GM10266 (cell line): ENCODE measurements around the gene KLHL40.
"Not testable (repeated sequence)": the region's sequence is repeated elsewhere in the genome, so short reads cannot be mapped to it uniquely, and the experiment has no call there.

Experiments used
- DNase-seq: peaks from one replicate; pipeline ENCODE4 v3.0.0; 2012; ENCODE audit errors: extremely low spot score
- TF ChIP-seq, protein P1 (sequence below): IDR thresholded peaks from 2 replicates; pipeline ENCODE4 v1.5.1; 2012; ENCODE audit warnings: mild to moderate bottlenecking, low read depth; ENCODE audit not compliant: control insufficient read depth, insufficient read depth; ENCODE audit errors: missing control alignments

Gene KLHL40

GRCh38 chr3:42721690-42722089 lies 36.4 kb downstream of the KLHL40 start:
- DNase-seq = no peak
- TF ChIP-seq, protein P1, sequence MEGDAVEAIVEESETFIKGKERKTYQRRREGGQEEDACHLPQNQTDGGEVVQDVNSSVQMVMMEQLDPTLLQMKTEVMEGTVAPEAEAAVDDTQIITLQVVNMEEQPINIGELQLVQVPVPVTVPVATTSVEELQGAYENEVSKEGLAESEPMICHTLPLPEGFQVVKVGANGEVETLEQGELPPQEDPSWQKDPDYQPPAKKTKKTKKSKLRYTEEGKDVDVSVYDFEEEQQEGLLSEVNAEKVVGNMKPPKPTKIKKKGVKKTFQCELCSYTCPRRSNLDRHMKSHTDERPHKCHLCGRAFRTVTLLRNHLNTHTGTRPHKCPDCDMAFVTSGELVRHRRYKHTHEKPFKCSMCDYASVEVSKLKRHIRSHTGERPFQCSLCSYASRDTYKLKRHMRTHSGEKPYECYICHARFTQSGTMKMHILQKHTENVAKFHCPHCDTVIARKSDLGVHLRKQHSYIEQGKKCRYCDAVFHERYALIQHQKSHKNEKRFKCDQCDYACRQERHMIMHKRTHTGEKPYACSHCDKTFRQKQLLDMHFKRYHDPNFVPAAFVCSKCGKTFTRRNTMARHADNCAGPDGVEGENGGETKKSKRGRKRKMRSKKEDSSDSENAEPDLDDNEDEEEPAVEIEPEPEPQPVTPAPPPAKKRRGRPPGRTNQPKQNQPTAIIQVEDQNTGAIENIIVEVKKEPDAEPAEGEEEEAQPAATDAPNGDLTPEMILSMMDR = no peak

GRCh38 chr3:42722442-42722841 lies 37.1 kb downstream of the KLHL40 start:
- not testable (repeated sequence) for DNase-seq

DNA sequence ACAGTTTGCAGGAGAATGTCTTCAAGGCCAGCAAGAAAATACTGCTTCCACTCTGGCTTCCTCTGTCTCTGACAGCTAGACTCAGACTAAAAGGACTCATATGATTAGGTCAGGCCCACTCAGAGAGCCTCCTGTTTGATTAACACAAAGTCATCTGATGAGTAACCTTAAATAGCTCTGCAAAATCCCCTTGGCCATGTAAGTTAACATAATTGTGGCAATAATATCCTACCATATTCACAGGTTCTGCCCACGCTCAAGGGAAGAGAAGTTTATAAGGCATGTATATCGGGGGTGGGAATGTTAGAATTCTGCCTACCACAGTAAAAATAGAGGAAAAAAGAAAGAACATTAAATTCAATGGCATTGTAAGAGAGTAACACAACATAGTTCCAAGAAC lies 37.9 kb downstream of the KLHL40 start:
- TF ChIP-seq, protein P1 = no peak
- DNase-seq = no peak

- TF ChIP-seq, protein P1 = no peak
- no peak for DNase-seq
These were observed 40.1 kb downstream of the KLHL40 start for GRCh38 chr3:42725454-42725853.

GRCh38 chr3:42728056-42728455 lies 42.7 kb downstream of the KLHL40 start:
- DNase-seq = no peak
- TF ChIP-seq, protein P1 = no peak

GRCh38 chr3:42728668-42729364 lies 43.5 kb downstream of the KLHL40 start:
- TF ChIP-seq, protein P1 = no peak
- DNase-seq = no peak

GRCh38 chr3:42729404-42730145 lies 44.2 kb downstream of the KLHL40 start:
- no peak for DNase-seq
- TF ChIP-seq, protein P1 = no peak
